Neuronal stem cell (in vitro differentiated cells): ENCODE measurements around the gene CABP4.

ENCODE experiments used
- DNase-seq: peaks from one replicate; pipeline ENCODE4 v3.0.0-alpha.2; 2013; ENCODE audit warnings: low spot score
- H2AFZ ChIP-seq: one replicate; pipeline ENCODE4 v1.6.1; 2013; ENCODE audit warnings: mild to moderate bottlenecking, low read length, inconsistent platforms
- H2AK5ac ChIP-seq: 2 replicates; pipeline ENCODE4 v1.6.1; 2013; ENCODE audit warnings: low read depth, mild to moderate bottlenecking, inconsistent platforms, low read length, moderate library complexity, mixed read lengths
- H2BK120ac ChIP-seq: 2 replicates; pipeline ENCODE4 v1.6.1; 2013; ENCODE audit warnings: low read depth, mild to moderate bottlenecking, inconsistent platforms, low read length, moderate library complexity, mixed read lengths
- H2BK12ac ChIP-seq: one replicate; pipeline ENCODE4 v1.6.1; 2013; ENCODE audit warnings: low read length, inconsistent platforms
- H2BK15ac ChIP-seq: 2 replicates; pipeline ENCODE4 v1.6.1; 2013; ENCODE audit warnings: mild to moderate bottlenecking, low read length, inconsistent platforms, mixed read lengths
- H2BK5ac ChIP-seq: one replicate; pipeline ENCODE4 v1.6.1; 2013; ENCODE audit warnings: inconsistent platforms, mild to moderate bottlenecking, low read length, moderate library complexity
- H3K14ac ChIP-seq: one replicate; pipeline ENCODE4 v1.6.1; 2013; ENCODE audit warnings: low read length, inconsistent platforms
- H3K18ac ChIP-seq: 2 replicates; pipeline ENCODE4 v1.6.1; 2013; ENCODE audit warnings: low read length, inconsistent platforms
- H3K23ac ChIP-seq: 2 replicates; pipeline ENCODE4 v1.6.1; 2013; ENCODE audit warnings: low read depth, mild to moderate bottlenecking, mixed read lengths, low read length, inconsistent platforms; ENCODE audit not compliant: poor library complexity
- H3K27ac ChIP-seq: replicated peaks from 3 replicates; pipeline ENCODE4 v1.5.1; 2013; ENCODE audit warnings: low read length, inconsistent platforms
- H3K27me3 ChIP-seq, 3 experiments: 2 replicates each; pipeline ENCODE4 v1.6.1; 2013; ENCODE audit warnings: low read length in 3 of 3, mild to moderate bottlenecking in 2 of 3, inconsistent platforms in 1 of 3, low read depth in 1 of 3, mixed read lengths in 1 of 3, moderate library complexity in 1 of 3; ENCODE audit not compliant: control insufficient read depth in 3 of 3, insufficient read depth in 3 of 3
- H3K36me3 ChIP-seq, 2 donors: replicated peaks in 1 of 2; 2 replicates each; pipeline ENCODE4 v1.6.1; 2013; ENCODE audit warnings: low read length in 2 of 2; ENCODE audit not compliant: control insufficient read depth in 2 of 2, insufficient read depth in 2 of 2
- H3K4ac ChIP-seq: 2 replicates; pipeline ENCODE4 v1.6.1; 2013; ENCODE audit warnings: inconsistent platforms, mild to moderate bottlenecking, low read length, moderate library complexity
- H3K4me1 ChIP-seq, 2 donors: 1 replicate in 1 of 2; 2 replicates in 1 of 2; pipeline ENCODE4 v1.6.1; 2013; ENCODE audit warnings: low read length in 2 of 2, low read depth in 1 of 2; ENCODE audit not compliant: control insufficient read depth in 2 of 2, insufficient read depth in 1 of 2
- H3K4me2 ChIP-seq: one replicate; pipeline ENCODE4 v1.6.1; 2013; ENCODE audit warnings: mild to moderate bottlenecking, low read length, inconsistent platforms; ENCODE audit not compliant: insufficient read depth, poor library complexity, severe bottlenecking
- H3K4me3 ChIP-seq, 2 donors: 2 replicates each; pipeline ENCODE4 v1.5.1; 2013; ENCODE audit warnings: low read length in 2 of 2, mild to moderate bottlenecking in 2 of 2, inconsistent platforms in 1 of 2, moderate library complexity in 1 of 2
- H3K79me1 ChIP-seq: one replicate; pipeline ENCODE4 v1.6.1; 2013; ENCODE audit warnings: low read depth, mild to moderate bottlenecking, inconsistent platforms, low read length, moderate library complexity
- H3K9ac ChIP-seq: one replicate; pipeline ENCODE4 v1.6.1; 2013; ENCODE audit warnings: mild to moderate bottlenecking, low read depth, low read length, inconsistent platforms; ENCODE audit not compliant: poor library complexity
- H3K9me3 ChIP-seq, 2 donors: replicated peaks in 1 of 2; 2 replicates each; pipeline versions ENCODE3 to v1.6.1; 2013; ENCODE audit warnings: low read length in 2 of 2, mild to moderate bottlenecking in 2 of 2, inconsistent platforms in 1 of 2, low read depth in 1 of 2, mixed read lengths in 1 of 2, moderate library complexity in 1 of 2; ENCODE audit not compliant: control insufficient read depth in 2 of 2, insufficient read depth in 1 of 2
- H4K8ac ChIP-seq: one replicate; pipeline ENCODE4 v1.6.1; 2013; ENCODE audit warnings: low read depth, mild to moderate bottlenecking, inconsistent platforms, low read length, moderate library complexity
- H4K91ac ChIP-seq: one replicate; pipeline ENCODE4 v1.6.1; 2013; ENCODE audit warnings: low read length, low read depth, mild to moderate bottlenecking, inconsistent platforms; ENCODE audit not compliant: poor library complexity
- WGBS, 2 donors: extraction: QIAGEN DNeasy Blood & Tissue Kit; methylation state at CpG; one replicate each; pipeline ENCODE4 v1.1.7; 2013; ENCODE audit warnings: missing lambda C conversion rate in 2 of 2, mixed read lengths in 1 of 2; ENCODE audit not compliant: insufficient read length in 2 of 2, insufficient replicate concordance in 1 of 2; ENCODE audit errors: extremely low coverage in 2 of 2; 5-methylcytosine and 5-hydroxymethylcytosine counted together

The CABP4 gene

DNA sequence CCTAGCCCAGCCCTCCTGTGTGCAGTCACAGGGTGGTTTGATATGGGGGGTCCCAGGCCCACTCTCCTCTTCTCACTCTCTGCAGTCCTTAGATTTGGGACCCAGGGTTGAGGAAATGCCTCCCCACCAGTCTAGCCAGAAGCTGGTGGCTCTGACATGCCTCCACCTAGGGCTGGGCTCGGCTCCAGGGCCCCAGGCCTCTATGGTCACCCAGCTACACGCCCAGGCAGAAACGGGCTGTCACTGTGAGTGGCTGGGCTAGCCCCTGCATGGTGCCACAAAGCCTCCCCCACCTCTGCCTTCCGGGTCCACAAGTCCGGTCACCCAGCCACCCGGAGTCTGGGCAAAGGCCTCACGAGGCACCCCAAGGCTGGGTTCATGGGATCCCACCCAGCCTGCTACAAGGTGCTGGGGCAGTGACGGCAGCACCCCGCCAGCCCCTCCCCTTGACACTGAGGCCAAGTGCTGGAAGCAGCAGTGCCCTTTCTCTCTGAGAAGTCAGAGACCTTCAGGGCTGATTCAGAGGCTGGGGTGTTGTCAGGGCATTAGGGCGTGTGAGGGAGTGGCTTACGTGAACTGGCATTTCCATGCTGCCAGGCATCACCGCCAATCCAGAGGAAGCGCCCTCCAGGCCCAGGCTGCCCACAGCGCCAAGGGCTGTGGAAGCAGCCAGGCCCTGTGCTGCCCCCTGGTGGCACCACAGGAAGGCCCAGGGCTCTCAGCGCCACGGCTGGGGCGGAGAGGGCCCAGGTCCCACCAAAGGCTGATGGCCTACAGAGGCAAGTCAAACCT lies 50.6 kb downstream of the CABP4 start:
- Histone ChIP-seq H4K91ac (no peak overlapping the region), H3K36me3 (peaks cover 10 to 32% of the 10 kb centered on the region in 2 donors), H4K8ac (no peak overlapping the region), H3K18ac (peak overlapping the region; percentile 87), H2AFZ (peak overlapping the region; percentile 93), H3K9ac (peak overlapping the region; percentile 39), H2AK5ac (peak overlapping the region; percentile 36), H3K27me3 (peaks cover 0 to 2% (median 0%) of the 10 kb centered on the region in 3 experiments), H2BK5ac (peak overlapping the region; percentile 98), H2BK12ac (peak overlapping the region; percentile 52), H2BK15ac (peak overlapping the region; percentile 19), H3K79me1 (peaks cover 14% of the 10 kb centered on the region), H3K4me3 (peak overlapping the region; percentile 22 to 89), H3K4me1 (peaks cover 20 to 29% of the 10 kb centered on the region in 2 donors), H3K4me2 (peak overlapping the region; percentile 31), H3K4ac (peak overlapping the region; percentile 98), H3K27ac (peak overlapping the region; percentile 80), H3K23ac (peak overlapping the region; percentile 61), H2BK120ac (no peak overlapping the region), H3K14ac (peak overlapping the region; percentile 87), H3K9me3 (no peaks in the 10 kb centered on the region)
- WGBS, 2 donors: no CpG with 5 or more reads among the region's 17 CpGs
- peak; percentile 81 for DNase-seq

DNA sequence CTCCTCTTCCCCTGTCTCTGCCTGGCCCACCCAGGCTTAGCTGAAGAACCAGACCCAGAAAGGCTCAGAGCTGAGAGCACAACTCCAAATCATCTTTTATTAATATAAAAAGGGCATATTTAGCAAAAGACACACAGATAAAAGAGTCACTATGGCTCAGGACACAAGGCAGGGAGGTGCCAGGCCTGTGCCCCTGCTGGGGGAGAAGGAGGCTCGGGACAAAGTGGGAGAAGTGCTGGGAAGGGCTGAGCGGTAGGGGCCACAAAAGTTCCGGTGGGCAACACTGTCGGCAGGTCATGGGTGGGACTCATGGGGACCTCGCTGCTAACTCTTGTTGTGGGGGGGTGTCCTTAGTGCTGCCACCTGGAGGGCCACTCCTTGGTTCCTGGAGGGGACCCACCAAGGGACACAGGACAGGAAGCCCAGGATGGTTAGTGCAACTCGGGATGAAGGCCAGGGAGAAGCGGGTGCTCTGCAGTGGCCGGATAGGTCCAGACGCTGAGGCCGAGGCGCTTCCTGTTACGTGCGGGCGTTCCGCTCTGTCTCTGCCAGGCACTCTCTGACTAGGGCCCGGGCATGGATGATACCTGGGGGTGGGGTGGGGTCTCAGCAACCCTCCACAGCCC lies 51.4 kb downstream of the CABP4 start:
- H3K36me3 ChIP-seq: peaks cover 4 to 25% of the 10 kb centered on the region in 2 donors
- H4K8ac ChIP-seq: no peak overlapping the region
- H3K4me2 ChIP-seq: no peak overlapping the region
- WGBS, 2 donors: no CpG with 5 or more reads among the region's 16 CpGs
- H3K9me3 ChIP-seq: no peaks in the 10 kb centered on the region
- no peak overlapping the region for H2AFZ ChIP-seq
- H2BK12ac ChIP-seq: no peak overlapping the region
- no peak overlapping the region for H3K14ac ChIP-seq
- H4K91ac ChIP-seq: no peak overlapping the region
- DNase-seq: no peak
- peaks cover 0 to 3% (median 2%) of the 10 kb centered on the region in 3 experiments for H3K27me3 ChIP-seq
- no peak overlapping the region for H3K23ac ChIP-seq
- peaks cover 20 to 29% of the 10 kb centered on the region in 2 donors for H3K4me1 ChIP-seq
- H3K27ac ChIP-seq: no peak overlapping the region
- H2BK15ac ChIP-seq: peak overlapping the region; percentile 45
- peak overlapping the region; percentile 3 for H2AK5ac ChIP-seq
- no peak overlapping the region for H3K18ac ChIP-seq
- H3K4me3 ChIP-seq: peak overlapping the region in 1 of 2 donors; percentile 83
- H2BK120ac ChIP-seq: no peak overlapping the region
- H3K9ac ChIP-seq: peak overlapping the region; percentile 72
- H2BK5ac ChIP-seq: peak overlapping the region; percentile 98
- peaks cover 13% of the 10 kb centered on the region for H3K79me1 ChIP-seq
- H3K4ac ChIP-seq: no peak overlapping the region

DNA sequence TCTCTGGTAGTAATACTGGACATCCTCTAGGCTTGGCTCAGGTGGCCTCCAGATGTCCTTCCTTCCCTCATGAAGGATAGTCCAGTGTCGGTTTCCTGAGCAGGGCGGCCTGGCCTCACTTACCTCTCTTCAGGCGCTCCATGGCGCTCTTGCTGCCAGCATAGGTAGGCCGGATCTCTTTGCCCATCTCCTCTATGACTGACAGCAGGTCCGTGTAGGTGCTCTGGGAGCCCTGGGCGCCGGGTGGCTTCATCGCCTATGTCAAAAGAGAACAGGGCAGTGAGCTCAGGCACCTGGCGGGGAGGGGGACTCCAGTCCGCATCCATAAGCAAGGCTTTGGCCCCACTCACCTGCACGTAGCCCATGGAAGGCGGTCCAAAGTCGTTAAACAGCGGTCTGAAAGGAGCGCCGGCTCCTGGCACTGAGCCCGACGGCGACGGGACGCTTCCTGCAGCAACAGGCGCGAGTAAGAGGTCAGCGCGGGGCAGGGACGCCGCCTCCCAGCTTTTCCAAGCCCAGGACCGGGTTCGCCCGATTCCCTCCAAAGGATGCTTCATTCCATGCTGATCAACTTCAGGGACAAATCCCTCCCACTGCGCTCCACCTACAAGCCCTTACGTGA lies 52.2 kb downstream of the CABP4 start:
- Histone ChIP-seq H3K79me1 (peaks cover 13% of the 10 kb centered on the region), H4K91ac (peak overlapping the region; percentile 38), H2BK12ac (peak overlapping the region; percentile 63), H2AK5ac (peak overlapping the region; percentile 96), H2BK5ac (peak overlapping the region; percentile 48), H4K8ac (peak overlapping the region; percentile 32), H2BK120ac (no peak overlapping the region), H3K4ac (no peak overlapping the region), H3K18ac (peak overlapping the region; percentile 85), H3K27me3 (peaks cover 0 to 3% (median 2%) of the 10 kb centered on the region in 3 experiments), H3K9me3 (no peaks in the 10 kb centered on the region), H3K27ac (peak overlapping the region; percentile 71), H2AFZ (peak overlapping the region; percentile 97), H3K4me2 (peak overlapping the region; percentile 85), H3K36me3 (peaks cover under 1 to 17% of the 10 kb centered on the region in 2 donors), H3K9ac (peak overlapping the region; percentile 88), H3K23ac (peak overlapping the region; percentile 95), H3K4me3 (peak overlapping the region; percentile 83), H3K14ac (peak overlapping the region; percentile 67), H2BK15ac (peak overlapping the region; percentile 56), H3K4me1 (peaks cover 20 to 29% of the 10 kb centered on the region in 2 donors)
- no CpG with 5 or more reads among the region's 33 CpGs for WGBS, 2 donors
- DNase-seq: no peak
